Astrocyte (in vitro differentiated cells and primary cell): ENCODE data around the gene SLC47A2. TPM values are rescaled to one million over a fixed set of nuclear protein-coding genes. Genes with fewer than 3 reads are reported as not detected.

Experiments
- DNase-seq: peaks from one replicate; pipeline ENCODE4 v3.0.0-alpha.2; 2010; ENCODE audit warnings: low read depth
- FAIRE-seq: peaks from 2 replicates; lab custom pipeline; 2011; peaks lifted over from hg19 to GRCh38; lab: Jason Lieb, UNC
- H2AFZ ChIP-seq: 2 replicates; pipeline ENCODE4 v1.6.0; 2012; ENCODE audit warnings: low read depth, low read length, inconsistent platforms
- H3K27ac ChIP-seq: 2 replicates; pipeline ENCODE4 v1.5.1; 2011; ENCODE audit warnings: low read depth, low read length, inconsistent platforms
- H3K27me3 ChIP-seq: 2 replicates; pipeline ENCODE4 v1.6.0; 2011; ENCODE audit warnings: low read length, inconsistent platforms; ENCODE audit not compliant: insufficient read depth
- H3K36me3 ChIP-seq: 2 replicates; pipeline ENCODE4 v1.5.1; 2011; ENCODE audit warnings: low read length, inconsistent platforms; ENCODE audit not compliant: insufficient read depth
- H3K4me1 ChIP-seq: 2 replicates; pipeline ENCODE4 v1.5.1; 2011; ENCODE audit warnings: low read length, inconsistent platforms; ENCODE audit not compliant: insufficient read depth
- H3K4me2 ChIP-seq: 2 replicates; pipeline ENCODE4 v1.6.0; 2012; ENCODE audit warnings: low read length, inconsistent platforms
- H3K4me3 ChIP-seq: 2 replicates; pipeline ENCODE4 v1.5.1; 2011; ENCODE audit warnings: low read depth, mild to moderate bottlenecking, low read length, inconsistent platforms; ENCODE audit not compliant: insufficient read depth
- H3K79me2 ChIP-seq: 2 replicates; pipeline ENCODE4 v1.6.0; 2012; ENCODE audit warnings: mild to moderate bottlenecking, low read length, inconsistent platforms; ENCODE audit not compliant: insufficient read depth
- H3K9ac ChIP-seq: 2 replicates; pipeline ENCODE4 v1.6.0; 2012; ENCODE audit warnings: mild to moderate bottlenecking, low read length, inconsistent platforms
- H3K9me3 ChIP-seq: 2 replicates; pipeline ENCODE4 v1.5.1; 2012; ENCODE audit warnings: low read depth, mild to moderate bottlenecking, low read length, inconsistent platforms; ENCODE audit not compliant: insufficient read depth
- H4K20me1 ChIP-seq: 2 replicates; pipeline ENCODE4 v1.6.0; 2012; ENCODE audit warnings: low read length, inconsistent platforms; ENCODE audit not compliant: insufficient read depth
- H3K27ac Mint-ChIP-seq: one replicate; pipeline ENCODE4 v1.8.0; 2021; ENCODE audit warnings: mild to moderate bottlenecking, mixed read lengths; ENCODE audit not compliant: unreplicated experiment
- H3K27me3 Mint-ChIP-seq: one replicate; pipeline ENCODE4 v1.8.0; 2021; ENCODE audit warnings: low read depth, mixed read lengths; ENCODE audit not compliant: unreplicated experiment
- H3K36me3 Mint-ChIP-seq: one replicate; pipeline ENCODE4 v1.8.0; 2021; ENCODE audit warnings: low read depth, mixed read lengths; ENCODE audit not compliant: unreplicated experiment
- H3K4me1 Mint-ChIP-seq: one replicate; pipeline ENCODE4 v1.8.0; 2021; ENCODE audit warnings: low read depth, mixed read lengths; ENCODE audit not compliant: unreplicated experiment
- H3K4me3 Mint-ChIP-seq: one replicate; pipeline ENCODE4 v1.8.0; 2021; ENCODE audit warnings: mild to moderate bottlenecking, moderate library complexity, mixed read lengths; ENCODE audit not compliant: unreplicated experiment
- H3K9me3 Mint-ChIP-seq: one replicate; pipeline ENCODE4 v1.8.0; 2021; ENCODE audit warnings: mild to moderate bottlenecking, mixed read lengths; ENCODE audit not compliant: unreplicated experiment
- EZH2 ChIP-seq: IDR thresholded peaks from 2 replicates; pipeline ENCODE4 v1.6.1; 2012; ENCODE audit warnings: mild to moderate bottlenecking, low read length, inconsistent platforms; ENCODE audit not compliant: insufficient read depth
- total RNA-seq: library from RNA; stranded (reverse); gene quantifications from 2 replicates; pipeline ENCODE4 v1.2.1, GENCODE V29; 2021
- TF ChIP-seq, protein P1 (sequence below): IDR thresholded peaks from 2 replicates; pipeline ENCODE4 v1.5.1; 2011; ENCODE audit warnings: low read depth, mild to moderate bottlenecking, inconsistent platforms, low read length, moderate library complexity; ENCODE audit not compliant: insufficient read depth

The SLC47A2 gene
- total RNA-seq, 1 donor from 2014 or later = not detected

DNA sequence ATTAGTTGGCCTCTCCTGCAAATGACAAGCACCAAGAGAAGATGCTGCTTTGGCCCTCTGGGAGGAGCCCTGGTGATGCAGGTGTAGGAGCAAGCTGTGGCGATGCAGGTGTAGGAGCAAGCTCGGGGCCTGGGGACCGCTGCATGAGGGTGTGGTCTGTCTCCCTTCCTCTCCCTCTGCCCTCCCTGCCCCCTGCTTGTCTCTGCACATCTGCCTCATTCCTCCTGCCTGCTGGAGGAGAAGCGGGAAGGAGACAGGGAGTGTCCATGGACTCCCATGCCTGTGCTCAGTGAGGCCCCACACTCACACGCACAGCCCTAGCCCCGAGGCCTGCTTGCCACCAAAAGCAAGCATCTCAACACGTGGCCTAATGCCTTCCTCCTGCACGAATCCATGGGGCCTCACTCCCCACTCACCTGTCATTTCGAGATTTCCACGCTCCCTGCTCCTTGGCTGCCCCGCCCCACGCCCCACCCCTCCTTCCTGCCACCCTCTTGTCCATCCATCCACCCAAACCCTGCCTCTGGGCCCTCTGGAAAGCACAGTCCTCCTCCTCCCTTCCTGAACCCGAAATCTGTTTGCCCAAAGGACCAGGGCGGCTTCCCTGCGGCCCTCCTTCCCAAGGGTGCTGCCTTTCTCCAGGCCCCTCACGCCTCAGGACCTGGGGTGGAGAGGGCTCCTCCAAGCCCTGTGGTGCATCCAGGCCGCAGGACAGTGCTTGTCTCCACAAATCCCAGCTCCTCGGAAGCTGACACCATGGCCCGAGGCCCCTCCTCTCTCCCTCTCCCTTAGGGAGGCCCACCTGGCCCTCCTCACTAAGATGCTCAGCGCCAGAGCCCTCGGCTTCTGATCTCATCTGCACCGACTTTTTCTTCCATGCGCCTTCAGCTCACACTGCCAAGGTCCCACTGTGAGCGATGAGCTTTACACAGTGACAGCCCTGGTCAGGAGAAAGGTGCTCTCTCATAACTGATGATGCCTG is 43.5 kb upstream of the SLC47A2 start:
- no peak overlapping the region for H3K4me2 ChIP-seq
- H3K9me3 Mint-ChIP-seq = peaks cover 2% of the 10 kb centered on the region
- peaks cover 3% of the 10 kb centered on the region for H3K4me1 ChIP-seq
- peaks cover 15% of the 10 kb centered on the region for H3K27me3 ChIP-seq
- H3K9me3 ChIP-seq = no peaks in the 10 kb centered on the region
- no peak overlapping the region for H3K4me3 ChIP-seq
- H3K4me1 Mint-ChIP-seq = no peaks in the 10 kb centered on the region
- DNase-seq = no peak
- no peaks in the 10 kb centered on the region for H3K36me3 ChIP-seq
- no peak overlapping the region for H3K9ac ChIP-seq
- FAIRE-seq = no peak
- H2AFZ ChIP-seq = no peak overlapping the region
- no peak overlapping the region for H3K4me3 Mint-ChIP-seq
- TF ChIP-seq, protein P1, sequence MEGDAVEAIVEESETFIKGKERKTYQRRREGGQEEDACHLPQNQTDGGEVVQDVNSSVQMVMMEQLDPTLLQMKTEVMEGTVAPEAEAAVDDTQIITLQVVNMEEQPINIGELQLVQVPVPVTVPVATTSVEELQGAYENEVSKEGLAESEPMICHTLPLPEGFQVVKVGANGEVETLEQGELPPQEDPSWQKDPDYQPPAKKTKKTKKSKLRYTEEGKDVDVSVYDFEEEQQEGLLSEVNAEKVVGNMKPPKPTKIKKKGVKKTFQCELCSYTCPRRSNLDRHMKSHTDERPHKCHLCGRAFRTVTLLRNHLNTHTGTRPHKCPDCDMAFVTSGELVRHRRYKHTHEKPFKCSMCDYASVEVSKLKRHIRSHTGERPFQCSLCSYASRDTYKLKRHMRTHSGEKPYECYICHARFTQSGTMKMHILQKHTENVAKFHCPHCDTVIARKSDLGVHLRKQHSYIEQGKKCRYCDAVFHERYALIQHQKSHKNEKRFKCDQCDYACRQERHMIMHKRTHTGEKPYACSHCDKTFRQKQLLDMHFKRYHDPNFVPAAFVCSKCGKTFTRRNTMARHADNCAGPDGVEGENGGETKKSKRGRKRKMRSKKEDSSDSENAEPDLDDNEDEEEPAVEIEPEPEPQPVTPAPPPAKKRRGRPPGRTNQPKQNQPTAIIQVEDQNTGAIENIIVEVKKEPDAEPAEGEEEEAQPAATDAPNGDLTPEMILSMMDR = no peak
- TF ChIP-seq EZH2 = no peak
- H3K36me3 Mint-ChIP-seq = no peaks in the 10 kb centered on the region
- H3K79me2 ChIP-seq = no peaks in the 10 kb centered on the region
- H3K27me3 Mint-ChIP-seq = peaks cover 57% of the 10 kb centered on the region
- no peaks in the 10 kb centered on the region for H4K20me1 ChIP-seq
- no peak overlapping the region for H3K27ac Mint-ChIP-seq
- no peak overlapping the region for H3K27ac ChIP-seq

DNA sequence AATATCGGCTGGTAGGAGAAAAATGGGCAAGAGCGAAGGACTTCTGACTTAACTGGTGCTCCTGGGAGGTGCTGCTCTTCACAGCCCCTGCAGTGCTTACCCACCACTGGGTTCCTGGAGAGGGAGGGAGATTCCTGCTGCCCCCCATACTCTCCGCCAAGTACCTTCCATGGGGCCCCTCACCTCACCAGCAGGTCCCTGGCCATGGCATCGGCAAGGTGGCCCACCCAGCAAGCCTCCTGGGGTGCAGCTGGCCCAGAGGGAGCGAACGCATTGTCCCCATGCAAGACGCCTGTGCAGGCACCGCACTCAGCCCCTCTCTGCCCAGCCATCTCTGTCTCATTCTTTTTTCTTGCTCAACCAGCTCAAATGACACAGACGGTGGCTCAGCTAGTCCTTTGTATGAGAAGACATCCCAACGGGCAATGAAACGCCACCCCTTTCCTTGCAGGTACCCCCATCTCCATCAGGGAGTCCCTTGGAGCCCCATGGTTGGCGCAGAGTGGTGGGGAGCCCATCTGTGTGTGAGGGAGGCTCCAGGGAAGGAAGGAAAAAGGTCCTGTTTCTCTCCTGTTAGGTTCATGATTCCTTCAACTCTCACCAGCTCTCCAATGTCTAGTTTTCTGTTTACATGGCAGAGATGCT is 41.3 kb upstream of the SLC47A2 start:
- no peak overlapping the region for H3K27ac Mint-ChIP-seq
- Histone ChIP-seq H3K4me3 (no peak overlapping the region), H3K4me2 (no peak overlapping the region), H3K9me3 (no peaks in the 10 kb centered on the region), H3K27ac (no peak overlapping the region), H3K36me3 (no peaks in the 10 kb centered on the region), H4K20me1 (no peaks in the 10 kb centered on the region), H3K4me1 (peaks cover 15% of the 10 kb centered on the region), H3K9ac (no peak overlapping the region), H2AFZ (no peak overlapping the region), H3K27me3 (peaks cover 9% of the 10 kb centered on the region), H3K79me2 (no peaks in the 10 kb centered on the region)
- H3K36me3 Mint-ChIP-seq = no peaks in the 10 kb centered on the region
- peaks cover 44% of the 10 kb centered on the region for H3K27me3 Mint-ChIP-seq
- H3K4me3 Mint-ChIP-seq = no peak overlapping the region
- peaks cover 2% of the 10 kb centered on the region for H3K9me3 Mint-ChIP-seq
- FAIRE-seq (no peak), DNase-seq (no peak)
- TF ChIP-seq, protein P1 = no peak
- TF ChIP-seq EZH2 = no peak
- H3K4me1 Mint-ChIP-seq = peaks cover 7% of the 10 kb centered on the region
